SKM-1 treated with dmso at 0.1 percent for 144 hours (cell line): ENCODE data around the gene ANGPT4.
"Not testable (repeated sequence)": the region's sequence is repeated elsewhere in the genome, so short reads cannot be mapped to it uniquely, and the experiment has no call there.

ENCODE experiments used
- DNase-seq: peaks from one replicate; lab custom pipeline; 2025; ENCODE audit not compliant: unreplicated experiment; lab: John Stamatoyannopoulos, UW

ANGPT4 gene

DNA sequence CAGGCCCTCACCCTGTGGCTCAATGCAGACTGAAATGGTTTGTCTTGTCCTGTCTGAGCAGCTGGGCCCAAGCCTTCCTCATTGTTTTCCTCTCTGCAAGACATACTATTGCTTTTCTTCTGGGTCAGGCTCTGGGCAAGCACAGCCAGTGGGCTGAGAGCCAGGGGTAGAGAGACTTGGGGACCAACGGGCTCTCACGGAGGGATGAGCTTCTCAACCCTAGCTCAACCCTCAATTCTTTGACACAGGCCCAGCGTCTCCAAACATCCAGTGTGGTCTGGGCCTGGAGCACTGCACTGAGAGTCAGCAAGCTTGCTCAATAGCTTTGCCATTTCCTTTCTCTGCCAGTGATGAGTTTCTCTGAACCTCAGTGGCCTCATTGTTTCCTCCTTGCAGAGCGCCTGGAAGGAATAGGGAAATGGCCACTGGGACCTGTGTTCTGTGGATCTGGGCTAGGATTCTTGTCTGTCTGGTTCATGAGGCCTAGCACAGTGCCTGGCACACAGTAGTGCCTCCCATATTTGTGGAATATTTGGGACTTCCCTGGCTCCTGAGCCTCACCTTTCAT, 9.3 kb downstream of the ANGPT4 start:
- DNase-seq: no peak

DNA sequence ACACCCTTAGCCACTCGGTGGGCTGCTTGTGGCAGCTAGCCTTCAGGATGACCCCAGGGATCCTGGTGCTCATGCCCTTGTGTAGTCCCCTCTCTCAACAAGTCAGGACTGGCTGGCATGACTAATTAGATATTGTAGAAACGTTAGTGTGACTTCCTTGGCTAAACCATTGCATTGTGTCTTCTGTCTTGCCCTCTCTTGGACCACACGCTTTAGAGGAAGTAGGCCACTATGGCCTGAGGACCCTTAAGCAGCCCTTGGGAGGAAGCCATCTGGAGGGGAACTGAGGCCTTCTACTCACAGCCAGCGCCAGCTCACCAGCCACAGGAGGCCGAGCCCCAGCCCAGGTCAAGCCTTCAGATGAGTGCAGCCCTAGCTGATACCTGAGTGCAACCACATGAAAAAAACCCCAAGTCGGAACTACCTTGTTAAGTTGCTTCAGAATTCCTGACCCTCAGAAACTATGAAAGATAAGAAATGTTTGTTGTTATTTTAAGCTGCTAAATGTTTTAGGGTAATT, 10.1 kb downstream of the ANGPT4 start:
- DNase-seq: no peak

- peak; percentile 59 for DNase-seq
Measured at GRCh38 chr20:905396-905961, 10.7 kb downstream of the ANGPT4 start.

GRCh38 chr20:904039-904545, 12.0 kb downstream of the ANGPT4 start:
- no peak for DNase-seq

- DNase-seq: not testable (repeated sequence)
Measured at GRCh38 chr20:897436-897835, 18.7 kb downstream of the ANGPT4 start.

- no peak for DNase-seq
Measured at GRCh38 chr20:896501-897025, 19.6 kb downstream of the ANGPT4 start.

- DNase-seq: not testable (repeated sequence)
Measured at GRCh38 chr20:892371-892770, 23.8 kb downstream of the ANGPT4 start.

- DNase-seq: no peak
Measured at GRCh38 chr20:891706-892080, 24.4 kb downstream of the ANGPT4 start.

GRCh38 chr20:891058-891705, 25.0 kb downstream of the ANGPT4 start:
- DNase-seq: no peak

- no peak for DNase-seq
Measured at GRCh38 chr20:890666-891057, 25.5 kb downstream of the ANGPT4 start.

- DNase-seq: no peak
Measured at GRCh38 chr20:889932-890463, 26.1 kb downstream of the ANGPT4 start.

DNA sequence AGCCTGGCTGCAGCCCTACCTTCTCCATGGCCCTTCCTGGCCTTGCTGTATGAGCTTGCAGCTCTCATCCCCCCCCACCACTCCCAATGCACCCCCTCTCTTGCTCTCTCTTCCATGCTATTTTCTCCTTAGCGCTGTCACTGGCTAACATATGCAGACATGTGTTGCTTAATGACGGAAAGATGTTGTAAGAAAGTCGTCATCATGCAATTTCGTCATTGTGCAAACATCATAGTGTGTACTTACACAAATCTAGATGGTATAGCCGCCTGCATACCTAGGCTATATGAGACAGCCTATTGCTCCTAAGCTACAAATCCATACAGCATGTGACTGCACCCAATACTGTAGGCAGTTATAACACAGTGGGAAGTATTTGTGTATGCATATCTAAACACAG, 27.0 kb downstream of the ANGPT4 start:
- no peak for DNase-seq

DNA sequence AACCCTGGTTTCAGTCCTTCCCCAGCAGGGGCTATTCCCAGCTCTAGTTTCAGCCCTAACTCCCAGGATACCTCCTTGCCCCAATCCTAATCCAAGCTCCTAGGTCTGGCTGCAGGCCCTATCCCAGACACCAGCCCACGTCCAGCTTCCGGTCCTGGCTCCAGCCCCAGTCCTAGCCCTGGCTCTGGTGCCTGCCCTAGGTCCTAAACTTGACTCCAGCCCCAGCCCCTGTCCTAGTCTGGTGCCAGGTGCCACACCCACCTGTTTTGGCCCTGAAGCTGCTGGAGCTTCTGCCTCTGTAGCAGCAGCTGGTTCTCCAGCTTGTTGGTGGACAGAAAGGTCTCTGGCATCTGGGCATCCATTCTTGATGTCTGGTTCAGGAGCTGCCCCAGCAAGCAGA, 28.1 kb downstream of the ANGPT4 start:
- DNase-seq: no peak

DNA sequence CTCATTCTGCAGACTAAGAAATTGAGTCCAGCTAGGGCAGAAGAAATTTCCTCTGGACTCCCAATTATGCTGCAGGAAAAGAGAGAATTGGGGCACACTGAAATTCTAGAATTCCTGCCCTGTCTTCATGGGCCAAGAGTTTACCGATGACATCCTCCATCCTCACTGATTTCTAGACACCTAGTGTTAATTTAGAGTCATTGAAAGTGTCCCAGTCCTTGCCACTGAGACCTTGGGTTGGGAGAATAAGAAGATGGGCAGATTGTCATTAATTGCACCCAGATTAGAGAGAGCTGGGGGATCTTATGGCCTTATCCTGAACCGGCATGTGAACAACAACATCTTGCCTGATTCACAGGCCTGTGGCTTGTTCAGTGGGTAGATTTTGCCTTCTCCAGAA, 29.0 kb downstream of the ANGPT4 start:
- no peak for DNase-seq

DNA sequence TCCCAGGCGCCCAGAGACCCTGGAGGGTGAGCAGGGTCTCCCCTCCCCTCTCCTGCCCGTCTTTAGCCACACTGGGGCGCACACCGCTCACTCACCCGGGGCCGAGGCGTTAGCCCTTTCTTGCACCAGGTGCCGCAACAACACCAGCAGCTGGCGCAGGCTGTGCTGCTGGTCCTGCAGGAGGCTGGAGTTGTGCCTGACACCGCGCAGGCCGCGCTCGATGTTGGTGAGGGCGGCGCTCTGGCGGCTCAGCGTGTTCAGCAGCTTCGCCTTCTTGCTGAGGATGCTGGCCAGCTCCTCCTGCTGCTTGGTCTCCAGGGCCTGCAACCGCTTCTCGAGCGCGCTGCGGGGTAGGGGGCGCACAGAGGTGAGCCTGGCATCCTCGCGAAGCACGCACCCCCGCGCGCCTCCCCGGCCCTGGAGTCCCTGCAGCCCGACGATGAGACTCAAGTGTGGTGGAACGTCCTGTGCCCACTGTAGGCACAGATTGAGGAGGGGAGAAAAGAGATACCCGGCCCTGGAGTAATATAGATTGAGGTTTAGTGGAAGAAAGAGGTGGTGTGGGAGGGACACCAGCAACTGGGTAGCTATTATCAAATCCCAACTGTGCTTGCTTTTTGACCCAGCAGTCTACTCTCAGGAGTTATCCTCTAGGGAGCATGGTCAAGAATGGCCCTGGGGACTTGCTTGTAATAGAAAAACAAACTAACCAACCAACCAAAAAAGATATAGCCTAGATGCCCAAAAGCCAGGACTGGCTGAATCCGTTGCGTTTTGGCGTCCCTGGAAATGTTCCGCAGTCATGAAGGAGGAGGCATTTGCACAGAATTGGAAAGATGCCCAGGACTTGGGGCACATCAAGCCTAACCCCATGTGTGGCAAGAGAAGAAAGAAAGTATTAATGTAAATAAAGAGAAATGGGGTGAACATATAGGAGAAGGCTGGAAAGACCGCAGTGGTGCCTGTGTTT, 30.9 kb downstream of the ANGPT4 start:
- no peak for DNase-seq

DNA sequence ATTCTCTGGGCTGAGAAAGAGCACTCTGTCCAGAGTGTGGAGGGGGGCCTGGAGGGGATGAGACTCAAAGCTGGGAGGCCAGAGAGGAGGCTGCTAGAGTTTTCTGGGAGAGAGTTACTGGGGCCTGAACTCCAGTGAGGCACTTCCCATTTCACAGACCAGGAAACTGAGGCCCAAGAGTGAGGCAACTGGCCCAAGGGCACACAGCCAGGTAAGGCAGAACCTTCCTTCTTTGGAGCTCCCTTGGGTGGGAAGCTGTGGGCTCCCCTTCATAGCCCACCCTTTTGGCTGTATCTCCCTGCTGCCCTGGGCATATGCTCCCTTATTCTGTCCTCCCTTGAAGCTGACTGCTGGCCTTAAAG, 34.4 kb downstream of the ANGPT4 start:
- DNase-seq: no peak

DNA sequence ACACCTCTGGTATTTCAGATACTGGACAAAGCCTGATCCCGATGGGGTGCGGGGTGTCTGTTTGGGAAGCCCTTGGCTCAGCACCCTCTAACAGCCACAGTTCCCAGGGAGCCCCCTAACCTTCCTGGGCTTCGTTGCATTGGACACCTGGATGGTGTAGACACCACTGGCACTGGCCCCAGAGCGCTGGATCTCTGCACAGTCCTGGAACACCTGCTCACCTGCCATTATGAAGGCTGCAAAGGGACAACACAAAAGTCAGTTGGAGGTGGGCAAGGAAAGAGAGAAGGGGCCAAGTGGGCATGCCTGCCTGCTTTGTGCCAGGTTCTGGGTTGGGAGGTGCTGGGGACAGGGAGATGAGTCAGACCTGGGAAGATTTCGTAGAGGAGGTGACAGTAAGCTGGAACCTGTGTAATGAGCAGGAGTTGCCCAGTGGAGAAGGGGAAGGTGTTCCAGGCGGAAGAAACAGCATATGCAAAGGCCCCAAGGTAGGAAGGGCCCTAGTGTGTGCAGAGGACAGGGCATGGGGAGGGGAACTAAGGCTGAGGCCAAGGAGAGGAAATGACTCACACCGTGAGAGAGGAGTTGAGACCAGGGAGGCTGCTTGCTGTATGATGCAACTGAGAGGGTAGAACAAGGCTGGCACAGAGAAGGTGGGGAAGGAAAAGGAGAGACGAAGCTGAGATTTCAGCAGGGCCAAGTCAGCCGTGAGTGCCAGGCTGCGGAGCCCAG, 34.9 kb downstream of the ANGPT4 start:
- peak; percentile 47 for DNase-seq

GRCh38 chr20:879626-880025, 36.5 kb downstream of the ANGPT4 start:
- DNase-seq: no peak

DNA sequence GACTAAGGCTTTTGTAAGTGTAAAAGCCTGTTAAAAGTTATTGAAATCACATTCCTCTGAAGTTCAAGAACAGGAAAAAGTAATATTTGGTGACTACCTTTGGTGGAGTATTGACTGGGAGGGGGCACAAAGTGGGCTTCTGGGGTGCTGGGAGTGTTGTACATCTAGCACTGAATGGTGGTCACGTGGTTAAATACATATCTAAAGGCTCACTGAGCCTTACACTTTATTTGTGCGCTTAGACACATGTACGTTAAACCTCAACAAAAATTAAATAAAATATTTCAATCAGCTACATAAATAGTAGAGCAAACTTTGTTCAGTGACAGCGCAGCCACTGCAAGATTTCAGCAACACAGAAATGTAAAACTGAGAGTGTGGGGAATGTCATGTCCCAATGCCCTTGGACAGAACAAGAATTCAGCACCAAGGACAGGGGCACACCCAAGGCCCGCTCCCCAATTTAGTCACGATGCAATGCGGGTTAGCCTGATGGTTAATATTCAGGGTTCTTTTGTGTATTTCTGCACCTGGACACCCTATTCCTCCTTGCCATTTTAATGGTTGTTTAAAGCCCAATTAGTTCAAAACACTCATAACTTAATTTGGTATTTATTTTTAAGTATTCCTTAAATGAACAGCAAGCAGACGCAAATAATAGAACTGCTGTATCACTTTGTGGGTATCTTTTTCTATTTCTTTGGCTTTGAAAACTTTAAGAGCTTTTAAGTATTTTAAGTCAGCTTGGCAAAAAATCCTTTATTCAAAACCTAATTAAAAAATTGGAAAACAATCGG, 37.4 kb downstream of the ANGPT4 start:
- DNase-seq: no peak
